ENCODE data around the gene PRRT2. TPM values are rescaled to one million over a fixed set of nuclear protein-coding genes. Genes with fewer than 3 reads are reported as not detected.
"Not testable (repeated sequence)": the region's sequence is repeated elsewhere in the genome, so short reads cannot be mapped to it uniquely, and the experiment has no call there.

PRRT2 gene
- total RNA-seq, 2 experiments from 2014 or later, result 0.09 to 3.4 TPM

DNA sequence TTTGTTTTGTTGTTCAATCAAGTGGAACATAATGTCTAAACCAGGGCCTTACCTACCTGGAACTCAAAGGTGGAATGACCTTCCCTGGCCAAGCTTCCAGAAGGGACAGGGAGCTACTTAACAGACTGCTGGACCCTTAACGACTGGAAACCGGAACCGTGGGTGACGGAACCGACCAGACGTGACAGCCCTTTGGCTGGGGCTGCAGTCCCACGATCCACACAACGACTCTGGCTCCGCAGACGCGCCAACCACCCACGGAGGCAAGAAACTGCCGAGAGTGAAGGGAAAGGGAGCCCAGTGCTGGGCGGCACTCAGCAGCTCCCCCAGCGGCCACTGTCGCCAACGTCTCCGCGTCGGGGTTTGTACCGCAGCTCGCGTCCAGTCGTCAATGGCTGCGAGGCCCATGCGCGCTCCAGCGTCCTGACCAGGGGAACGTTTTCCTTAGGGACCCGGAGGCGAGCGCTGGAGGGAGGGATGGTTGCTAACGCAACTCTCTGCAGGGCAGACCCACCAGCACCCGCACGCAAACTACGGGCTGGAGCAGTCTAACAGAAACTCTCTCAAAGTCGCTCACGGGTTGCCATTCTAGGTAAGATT is 27.0 kb upstream of the PRRT2 start:
- DNase-seq (ENCODE audit: low spot score), result peak; percentile 14
- H3K36me3 ChIP-seq (ENCODE audit: insufficient read depth, low read length), result no peaks in the 10 kb centered on the region
- peak overlapping the region; percentile 21; the same call in 1 of the 2 replicates for H3K4me2 ChIP-seq (ENCODE audit: low read length)
- peaks cover 6% of the 10 kb centered on the region for H3K4me1 ChIP-seq (ENCODE audit: insufficient read depth, low read length, poor library complexity, severe bottlenecking)
- TF ChIP-seq, protein P1, sequence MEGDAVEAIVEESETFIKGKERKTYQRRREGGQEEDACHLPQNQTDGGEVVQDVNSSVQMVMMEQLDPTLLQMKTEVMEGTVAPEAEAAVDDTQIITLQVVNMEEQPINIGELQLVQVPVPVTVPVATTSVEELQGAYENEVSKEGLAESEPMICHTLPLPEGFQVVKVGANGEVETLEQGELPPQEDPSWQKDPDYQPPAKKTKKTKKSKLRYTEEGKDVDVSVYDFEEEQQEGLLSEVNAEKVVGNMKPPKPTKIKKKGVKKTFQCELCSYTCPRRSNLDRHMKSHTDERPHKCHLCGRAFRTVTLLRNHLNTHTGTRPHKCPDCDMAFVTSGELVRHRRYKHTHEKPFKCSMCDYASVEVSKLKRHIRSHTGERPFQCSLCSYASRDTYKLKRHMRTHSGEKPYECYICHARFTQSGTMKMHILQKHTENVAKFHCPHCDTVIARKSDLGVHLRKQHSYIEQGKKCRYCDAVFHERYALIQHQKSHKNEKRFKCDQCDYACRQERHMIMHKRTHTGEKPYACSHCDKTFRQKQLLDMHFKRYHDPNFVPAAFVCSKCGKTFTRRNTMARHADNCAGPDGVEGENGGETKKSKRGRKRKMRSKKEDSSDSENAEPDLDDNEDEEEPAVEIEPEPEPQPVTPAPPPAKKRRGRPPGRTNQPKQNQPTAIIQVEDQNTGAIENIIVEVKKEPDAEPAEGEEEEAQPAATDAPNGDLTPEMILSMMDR (conservative IDR thresholded peaks at IDR 0.05; ENCODE audit: low read length), result peak; percentile 75
- TF ChIP-seq EZH2phosphoT487 (IDR thresholded peaks at IDR 0.05; ENCODE audit: borderline replicate concordance, low read depth, low read length), result no peak
- H3K79me2 ChIP-seq (ENCODE audit: insufficient read depth, low read depth, low read length), result no peaks in the 10 kb centered on the region
- H3K9me2 ChIP-seq (ENCODE audit: insufficient read depth, low read length), result no peaks in the 10 kb centered on the region
- intact Hi-C loops (cut with micrococcal nuclease; ENCODE audit: unreplicated experiment), result no loop called here
- no peak overlapping the region for H3K4me3 ChIP-seq (ENCODE audit: low read depth, low read length, poor library complexity, severe bottlenecking)
- CTCF ChIA-PET (ENCODE audit: unreplicated experiment), result interaction anchor here (0.6 kb wide), 2 partner anchors 11 to 31 kb away, joined by 3 read pairs; no protein-coding TSS in a partner anchor
- POLR2A ChIA-PET, result no interaction called here
- H3K9me3 ChIP-seq (ENCODE audit: low read length), result no peaks in the 10 kb centered on the region
- H4K20me1 ChIP-seq (ENCODE audit: insufficient read depth, low read length), result no peaks in the 10 kb centered on the region
- BruUV-seq (replicated peaks), result no TSS peak
- no peak overlapping the region for H3K27ac ChIP-seq (ENCODE audit: low read depth, low read length, poor library complexity, severe bottlenecking)
- no peak overlapping the region; the same call in 1 of the 2 replicates for H2AFZ ChIP-seq (ENCODE audit: low read length)

DNA sequence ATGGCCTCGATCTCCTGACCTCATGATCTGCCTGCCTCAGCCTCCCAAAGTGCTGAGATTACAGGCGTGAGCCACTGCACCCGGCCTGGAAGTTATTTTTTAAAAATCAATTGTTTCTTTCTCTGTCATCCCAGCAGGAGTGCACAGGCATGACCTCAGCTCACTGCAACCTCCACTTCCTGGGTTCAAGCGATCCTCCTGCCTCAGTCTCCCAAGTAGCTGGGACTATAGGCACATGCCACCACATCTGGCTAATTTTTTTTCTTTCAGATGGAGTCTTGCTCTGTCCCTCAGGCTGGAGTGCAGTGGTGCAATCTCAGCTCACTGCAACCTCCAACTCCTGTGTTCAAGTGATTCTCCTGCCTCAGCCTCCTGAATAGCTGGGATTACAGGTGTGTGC is 24.8 kb upstream of the PRRT2 start:
- intact Hi-C loops (cut with micrococcal nuclease; ENCODE audit: unreplicated experiment); H3K9me2 ChIP-seq (ENCODE audit: insufficient read depth, low read length): not testable (repeated sequence)

DNA sequence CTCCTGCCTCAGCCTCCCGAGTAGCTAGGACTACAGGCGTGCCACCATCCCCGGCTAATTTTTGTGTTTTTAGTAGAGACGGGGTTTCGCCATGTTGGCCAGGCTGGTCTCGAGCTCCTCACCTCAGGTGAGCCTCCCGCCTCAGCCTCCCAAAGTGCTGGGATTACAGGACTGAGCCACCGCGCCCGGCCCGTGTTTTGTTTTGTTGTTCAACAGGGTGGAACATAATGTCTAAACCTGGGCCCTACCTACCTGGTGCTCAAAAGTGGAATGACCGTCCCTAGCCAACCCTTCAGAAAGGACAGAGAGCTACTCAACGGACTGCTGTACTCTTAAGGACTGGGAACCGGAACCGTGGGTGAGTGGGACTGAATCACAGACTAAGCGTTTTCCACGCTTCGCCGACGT is 22.2 kb upstream of the PRRT2 start:
- Histone ChIP-seq H3K4me1 (ENCODE audit: insufficient read depth, low read length, poor library complexity, severe bottlenecking) (peaks cover 32% of the 10 kb centered on the region), H3K36me3 (ENCODE audit: insufficient read depth, low read length) (peaks cover 39% of the 10 kb centered on the region), H3K9me3 (ENCODE audit: low read length) (no peaks in the 10 kb centered on the region), H3K79me2 (ENCODE audit: insufficient read depth, low read depth, low read length) (peaks cover 43% of the 10 kb centered on the region), H2AFZ (ENCODE audit: low read length) (peak overlapping the region; percentile 92), H3K4me2 (ENCODE audit: low read length) (peak overlapping the region; percentile 90), H3K9me2 (ENCODE audit: insufficient read depth, low read length) (no peaks in the 10 kb centered on the region), H3K4me3 (ENCODE audit: low read depth, low read length, poor library complexity, severe bottlenecking) (peak overlapping the region; percentile 79), H4K20me1 (ENCODE audit: insufficient read depth, low read length) (peaks cover 10% of the 10 kb centered on the region), H3K27ac (ENCODE audit: low read depth, low read length, poor library complexity, severe bottlenecking) (peak overlapping the region; percentile 72)
- TF ChIP-seq, protein P1 (conservative IDR thresholded peaks at IDR 0.05; ENCODE audit: low read length), result no peak
- no peak for TF ChIP-seq EZH2phosphoT487 (IDR thresholded peaks at IDR 0.05; ENCODE audit: borderline replicate concordance, low read depth, low read length)
- CTCF ChIA-PET (ENCODE audit: unreplicated experiment), result interaction anchor here (0.5 to 1.3 kb wide), 4 partner anchors 26 to 242 kb away, joined by 3 to 5 read pairs (median 4); partner anchors contain the start of genes PAGR1 and TLCD3B
- intact Hi-C loops (cut with micrococcal nuclease; ENCODE audit: unreplicated experiment), result loop anchor here (1.0 kb wide), 3 partner anchors 16 to 89 kb away; partner anchors contain the start of gene PAGR1
- BruUV-seq (replicated peaks), result no TSS peak
- DNase-seq (ENCODE audit: low spot score), result peak; percentile 47
- POLR2A ChIA-PET, result interaction anchor here (0.7 to 3.3 kb wide), 9 partner anchors 14 to 206 kb away, joined by 3 to 19 read pairs (median 4); partner anchors contain the start of genes HIRIP3, INO80E and MVP

More for the DNA sequence above, 24.8 kb upstream of the PRRT2 start:
- POLR2A ChIA-PET; H3K4me3 ChIP-seq (ENCODE audit: low read depth, low read length, poor library complexity, severe bottlenecking); H3K9me3 ChIP-seq (ENCODE audit: low read length); CTCF ChIA-PET (ENCODE audit: unreplicated experiment); H3K27ac ChIP-seq (ENCODE audit: low read depth, low read length, poor library complexity, severe bottlenecking); H4K20me1 ChIP-seq (ENCODE audit: insufficient read depth, low read length); DNase-seq (ENCODE audit: low spot score); BruUV-seq (replicated peaks); H2AFZ ChIP-seq (ENCODE audit: low read length); H3K4me2 ChIP-seq (ENCODE audit: low read length): not testable (repeated sequence)
- peaks cover 16% of the 10 kb centered on the region for H3K79me2 ChIP-seq (ENCODE audit: insufficient read depth, low read depth, low read length)
- peaks cover 11% of the 10 kb centered on the region for H3K4me1 ChIP-seq (ENCODE audit: insufficient read depth, low read length, poor library complexity, severe bottlenecking)
- H3K36me3 ChIP-seq (ENCODE audit: insufficient read depth, low read length), result peaks cover 13% of the 10 kb centered on the region; the same call in 1 of the 2 replicates

Data from OCI-LY7 (cell line).